Neuron (in vitro differentiated cells): Measurements from ENCODE around the gene ACTA1.

Experiments used
- H2AFZ ChIP-seq: one replicate; pipeline ENCODE4 v1.6.1; 2013; ENCODE audit warnings: low read depth, mild to moderate bottlenecking, inconsistent platforms, low read length, moderate library complexity
- H3K27me3 ChIP-seq: one replicate; pipeline ENCODE4 v1.6.1; 2013; ENCODE audit warnings: low read length; ENCODE audit not compliant: insufficient read depth
- H3K36me3 ChIP-seq: one replicate; pipeline ENCODE4 v1.6.1; 2013; ENCODE audit warnings: low read length; ENCODE audit not compliant: insufficient read depth
- H3K4me1 ChIP-seq: one replicate; pipeline ENCODE4 v1.6.1; 2013; ENCODE audit warnings: low read length; ENCODE audit not compliant: insufficient read depth
- H3K4me3 ChIP-seq: 2 replicates; pipeline ENCODE4 v1.5.1; 2013; ENCODE audit warnings: mild to moderate bottlenecking, low read length, moderate library complexity
- H3K9me3 ChIP-seq: one replicate; pipeline ENCODE4 v1.6.1; 2013; ENCODE audit warnings: low read length

The ACTA1 gene

GRCh38 chr1:229457436-229457835 is 23.5 kb upstream of the ACTA1 start:
- Histone ChIP-seq H2AFZ (no peak overlapping the region), H3K27me3 (no peaks in the 10 kb centered on the region), H3K4me1 (no peaks in the 10 kb centered on the region), H3K36me3 (peaks cover 67% of the 10 kb centered on the region), H3K9me3 (no peaks in the 10 kb centered on the region), H3K4me3 (no peak overlapping the region)

- H3K36me3 ChIP-seq: peaks cover 67% of the 10 kb centered on the region
- H3K27me3 ChIP-seq: no peaks in the 10 kb centered on the region
Measured at GRCh38 chr1:229456016-229456415, 22.1 kb upstream of the ACTA1 start.

GRCh38 chr1:229454056-229454455 is 20.2 kb upstream of the ACTA1 start:
- Histone ChIP-seq H3K4me1 (no peaks in the 10 kb centered on the region), H3K27me3 (no peaks in the 10 kb centered on the region), H3K9me3 (no peaks in the 10 kb centered on the region), H3K36me3 (peaks cover 58% of the 10 kb centered on the region), H2AFZ (no peak overlapping the region), H3K4me3 (no peak overlapping the region)

More at GRCh38 chr1:229456016-229456415, 22.1 kb upstream of the ACTA1 start:
- no peak overlapping the region for H3K4me3 ChIP-seq
- H3K9me3 ChIP-seq: no peaks in the 10 kb centered on the region
- no peaks in the 10 kb centered on the region for H3K4me1 ChIP-seq
- H2AFZ ChIP-seq: no peak overlapping the region

- Histone ChIP-seq H3K9me3 (no peaks in the 10 kb centered on the region), H3K4me3 (no peak overlapping the region), H3K4me1 (no peaks in the 10 kb centered on the region), H3K27me3 (no peaks in the 10 kb centered on the region), H2AFZ (no peak overlapping the region), H3K36me3 (peaks cover 56% of the 10 kb centered on the region)
Measured at GRCh38 chr1:229452956-229453801, 19.3 kb upstream of the ACTA1 start.

GRCh38 chr1:229448845-229449244 is 15.0 kb upstream of the ACTA1 start:
- Histone ChIP-seq H3K27me3 (no peaks in the 10 kb centered on the region), H2AFZ (no peak overlapping the region), H3K4me3 (no peak overlapping the region), H3K9me3 (no peaks in the 10 kb centered on the region), H3K36me3 (peaks cover 54% of the 10 kb centered on the region), H3K4me1 (no peaks in the 10 kb centered on the region)

- Histone ChIP-seq H3K27me3 (no peaks in the 10 kb centered on the region), H3K36me3 (peaks cover 53% of the 10 kb centered on the region), H2AFZ (no peak overlapping the region), H3K4me1 (no peaks in the 10 kb centered on the region), H3K9me3 (no peaks in the 10 kb centered on the region), H3K4me3 (no peak overlapping the region)
Measured at GRCh38 chr1:229448354-229448753, 14.5 kb upstream of the ACTA1 start.

- H3K27me3 ChIP-seq: no peaks in the 10 kb centered on the region
- H3K36me3 ChIP-seq: peaks cover 55% of the 10 kb centered on the region
- H2AFZ ChIP-seq: no peak overlapping the region
- no peaks in the 10 kb centered on the region for H3K4me1 ChIP-seq
- H3K4me3 ChIP-seq: no peak overlapping the region
- no peaks in the 10 kb centered on the region for H3K9me3 ChIP-seq
Measured at GRCh38 chr1:229447809-229448252, 13.9 kb upstream of the ACTA1 start.

GRCh38 chr1:229445828-229446227 is 11.9 kb upstream of the ACTA1 start:
- Histone ChIP-seq H3K4me1 (no peaks in the 10 kb centered on the region), H2AFZ (no peak overlapping the region), H3K9me3 (no peaks in the 10 kb centered on the region), H3K27me3 (no peaks in the 10 kb centered on the region), H3K4me3 (no peak overlapping the region), H3K36me3 (peaks cover 57% of the 10 kb centered on the region)

- Histone ChIP-seq H2AFZ (no peak overlapping the region), H3K4me3 (no peak overlapping the region), H3K9me3 (no peaks in the 10 kb centered on the region), H3K27me3 (no peaks in the 10 kb centered on the region), H3K36me3 (peaks cover 44% of the 10 kb centered on the region), H3K4me1 (no peaks in the 10 kb centered on the region)
Measured at GRCh38 chr1:229440851-229441537, 7.1 kb upstream of the ACTA1 start.

GRCh38 chr1:229438021-229438420 is 4.1 kb upstream of the ACTA1 start:
- Histone ChIP-seq H3K4me3 (no peak overlapping the region), H2AFZ (no peak overlapping the region), H3K36me3 (peaks cover 27% of the 10 kb centered on the region), H3K4me1 (peaks cover 10% of the 10 kb centered on the region), H3K27me3 (peaks cover 17% of the 10 kb centered on the region), H3K9me3 (no peaks in the 10 kb centered on the region)

GRCh38 chr1:229437443-229437842 is 3.5 kb upstream of the ACTA1 start:
- Histone ChIP-seq H3K9me3 (peaks cover 3% of the 10 kb centered on the region), H3K27me3 (peaks cover 17% of the 10 kb centered on the region), H2AFZ (no peak overlapping the region), H3K4me3 (no peak overlapping the region), H3K36me3 (peaks cover 26% of the 10 kb centered on the region), H3K4me1 (peaks cover 10% of the 10 kb centered on the region)

- no peak overlapping the region for H2AFZ ChIP-seq
- no peak overlapping the region for H3K4me3 ChIP-seq
- peaks cover 17% of the 10 kb centered on the region for H3K27me3 ChIP-seq
- peaks cover 11% of the 10 kb centered on the region for H3K9me3 ChIP-seq
- peaks cover 10% of the 10 kb centered on the region for H3K4me1 ChIP-seq
- peaks cover 15% of the 10 kb centered on the region for H3K36me3 ChIP-seq
Measured at GRCh38 chr1:229436201-229436600, 2.3 kb upstream of the ACTA1 start.

- peaks cover 11% of the 10 kb centered on the region for H3K9me3 ChIP-seq
- peak overlapping the region; percentile 20 for H3K4me3 ChIP-seq
- peaks cover under 1% of the 10 kb centered on the region for H3K36me3 ChIP-seq
- H3K4me1 ChIP-seq: peaks cover 10% of the 10 kb centered on the region
- peaks cover 21% of the 10 kb centered on the region for H3K27me3 ChIP-seq
- no peak overlapping the region for H2AFZ ChIP-seq
Measured at GRCh38 chr1:229434641-229435051, 752 bp upstream of the ACTA1 start.
